Activated CD8-positive, alpha-beta memory T cell treated with anti-CD3 and anti-CD28 coated beads, Interleukin-2, amount 50 U/mL, for 48 hours (primary cell): ENCODE data around the gene GPR161.
A peak's percentile ranks its signal among the peaks of the same experiment; 100 is the strongest.

Experiments used
- DNase-seq: peaks from one replicate; pipeline ENCODE4 v3.0.0-alpha.2; 2020

Gene GPR161

DNA sequence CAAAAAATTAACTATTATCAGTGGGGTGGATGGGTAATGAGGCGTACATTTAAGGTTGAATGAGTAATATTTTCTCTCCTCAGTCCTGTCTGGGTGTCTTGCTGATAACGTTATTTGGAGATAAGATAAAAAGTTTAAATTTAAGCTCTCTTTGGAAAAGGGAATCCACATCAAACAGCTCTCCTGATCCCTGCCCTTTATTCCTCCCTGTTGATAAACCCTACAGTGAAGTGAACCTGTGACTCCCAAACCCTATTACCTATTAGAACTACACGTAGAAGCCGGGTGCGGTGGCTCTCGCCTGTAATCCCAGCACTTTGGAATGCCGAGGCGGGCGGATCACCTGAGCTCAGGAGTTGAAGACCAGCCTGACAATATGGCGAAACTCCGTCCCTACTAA is 9.9 kb upstream of the GPR161 start:
- DNase-seq = no peak

DNA sequence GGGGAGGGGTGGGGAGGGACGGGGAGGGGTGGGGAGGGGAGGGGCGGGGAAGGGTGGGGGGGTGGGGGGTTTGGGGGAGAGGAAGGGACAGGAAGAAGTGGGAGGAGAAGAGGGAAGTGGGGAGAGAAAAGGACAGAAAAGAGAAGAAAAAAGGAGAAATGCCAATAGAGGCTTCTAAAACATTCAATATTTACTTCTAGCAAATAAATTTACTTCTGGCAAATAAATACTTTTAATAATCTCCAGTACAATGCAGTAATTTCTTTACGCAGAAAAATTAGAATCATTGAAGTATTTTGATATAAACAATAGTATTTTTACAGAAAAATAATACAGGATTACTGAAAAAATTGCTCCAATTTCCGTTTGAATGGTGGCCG is 9.4 kb upstream of the GPR161 start:
- no peak for DNase-seq

DNA sequence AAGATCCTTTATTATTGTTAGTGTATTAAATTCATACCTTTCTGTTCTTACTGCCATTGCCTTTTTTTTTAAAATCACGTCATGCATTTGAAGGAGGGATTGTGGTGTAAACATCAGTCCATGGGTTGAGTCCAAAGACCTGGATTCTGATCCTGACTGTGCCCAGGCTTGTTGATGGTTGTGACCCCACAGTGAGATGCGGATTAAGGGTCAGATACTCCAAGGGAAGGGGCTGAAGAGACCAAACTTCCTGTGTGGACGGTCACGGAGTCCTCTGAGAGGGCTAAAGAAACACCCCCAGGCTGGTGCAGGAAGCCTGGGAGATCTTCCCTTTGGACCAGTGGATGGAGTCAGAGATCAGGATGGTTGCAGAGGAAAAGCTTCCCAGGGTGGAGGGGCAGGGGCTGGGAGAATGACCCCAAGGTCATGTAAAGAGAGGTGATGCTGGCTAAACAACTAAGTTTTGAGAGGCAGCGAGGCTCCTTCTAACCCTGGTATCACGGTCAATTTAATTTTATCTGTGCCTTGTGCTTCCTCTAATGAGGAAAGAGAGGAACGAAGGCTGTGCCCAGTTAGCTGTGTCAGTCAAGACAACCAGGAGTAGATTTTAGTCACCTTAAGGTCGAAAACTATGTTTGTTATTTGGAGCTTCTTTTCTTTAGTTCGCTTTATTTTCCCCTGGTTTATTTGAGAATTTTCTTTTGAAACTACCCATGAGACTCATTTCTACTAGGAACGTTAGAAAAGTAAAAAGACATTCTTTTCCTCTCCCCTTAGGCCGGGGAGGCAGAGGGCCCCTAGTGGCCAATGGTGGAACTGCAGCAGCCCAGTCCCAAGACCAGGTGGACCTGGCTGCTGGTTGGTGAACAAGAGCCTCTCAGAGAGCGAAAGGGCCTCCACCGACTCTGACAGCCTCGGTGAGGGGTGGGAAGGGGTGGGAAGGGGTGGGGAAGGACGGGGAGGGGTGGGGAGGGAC is 8.7 kb upstream of the GPR161 start:
- DNase-seq = peak; percentile 99

DNA sequence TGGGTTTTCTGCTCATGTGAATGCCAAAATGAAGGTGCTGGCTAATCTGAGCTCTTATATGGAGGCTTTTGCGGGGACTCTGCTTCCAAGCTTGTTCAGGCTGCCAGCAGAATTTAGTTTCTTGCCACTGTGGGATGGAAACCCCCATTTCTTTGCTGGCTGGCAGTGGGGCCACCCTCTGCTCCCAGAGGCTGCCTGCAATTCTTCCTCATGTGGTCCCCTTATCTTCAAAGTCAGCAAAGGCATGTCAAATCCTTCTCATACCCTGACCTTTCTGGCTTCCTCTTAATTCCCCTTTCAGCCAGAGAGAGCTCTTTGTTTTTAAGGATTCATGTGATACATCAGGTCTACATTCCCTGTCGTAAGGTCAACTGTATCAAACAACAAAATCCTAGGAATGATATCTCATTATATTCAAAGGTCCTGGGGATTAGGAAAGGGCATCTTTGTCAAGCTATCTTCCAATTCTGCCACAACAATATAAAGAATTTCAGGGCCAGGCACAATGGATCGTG is 5.2 kb upstream of the GPR161 start:
- no peak for DNase-seq

DNA sequence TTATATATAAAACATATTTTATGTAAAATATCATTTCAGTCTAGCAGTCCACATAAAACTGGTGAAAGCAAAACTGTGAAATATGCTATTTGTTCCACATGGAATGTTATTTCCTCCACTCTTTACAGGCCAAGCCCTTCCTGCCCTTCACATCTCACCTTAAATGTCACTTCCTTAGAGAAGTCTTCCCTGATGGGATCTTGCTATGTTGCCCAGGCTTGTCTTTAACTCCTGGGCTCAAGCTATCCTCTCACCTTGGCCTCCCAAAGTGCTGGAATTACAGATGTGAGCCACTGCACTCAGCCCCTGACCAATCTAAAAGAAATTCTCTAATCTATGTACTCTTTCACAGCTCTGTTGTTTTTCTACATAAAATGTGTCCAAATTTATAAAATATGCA is 2.3 kb upstream of the GPR161 start:
- no peak for DNase-seq

DNA sequence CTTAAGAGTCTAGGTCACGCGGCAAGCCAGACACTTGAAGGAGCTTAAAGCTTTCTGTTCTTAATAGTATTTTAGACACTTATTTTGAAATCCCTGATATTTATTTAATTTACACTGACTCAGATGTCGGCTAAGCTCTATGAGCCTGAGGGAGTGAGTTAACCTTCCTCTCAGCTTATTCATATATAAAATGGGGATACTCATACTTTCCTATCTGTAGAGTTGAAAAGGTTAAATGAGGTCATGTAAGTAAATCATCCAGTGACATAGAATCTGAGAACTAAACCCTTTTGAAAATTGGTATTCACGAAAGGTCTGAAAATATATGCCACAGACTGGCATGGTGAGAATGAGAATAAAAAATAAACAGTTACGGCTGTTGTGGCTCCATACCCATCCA is 1.4 kb upstream of the GPR161 start:
- no peak for DNase-seq

DNA sequence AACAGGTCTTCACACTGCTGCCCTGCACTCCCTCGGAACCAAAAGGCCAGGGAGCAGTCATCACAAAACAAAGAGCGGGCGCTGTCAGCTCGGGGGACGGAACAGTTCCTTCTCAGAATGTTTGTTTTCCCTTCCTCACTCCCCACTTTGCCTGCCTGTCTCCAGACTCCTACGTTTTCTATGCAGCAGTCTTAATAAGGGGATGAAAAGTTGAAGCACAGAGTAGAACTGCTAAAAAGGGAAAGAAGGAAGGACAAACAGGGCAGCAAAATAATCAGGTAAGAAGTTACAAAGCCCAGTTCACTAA is 738 bp upstream of the GPR161 start:
- no peak for DNase-seq

DNA sequence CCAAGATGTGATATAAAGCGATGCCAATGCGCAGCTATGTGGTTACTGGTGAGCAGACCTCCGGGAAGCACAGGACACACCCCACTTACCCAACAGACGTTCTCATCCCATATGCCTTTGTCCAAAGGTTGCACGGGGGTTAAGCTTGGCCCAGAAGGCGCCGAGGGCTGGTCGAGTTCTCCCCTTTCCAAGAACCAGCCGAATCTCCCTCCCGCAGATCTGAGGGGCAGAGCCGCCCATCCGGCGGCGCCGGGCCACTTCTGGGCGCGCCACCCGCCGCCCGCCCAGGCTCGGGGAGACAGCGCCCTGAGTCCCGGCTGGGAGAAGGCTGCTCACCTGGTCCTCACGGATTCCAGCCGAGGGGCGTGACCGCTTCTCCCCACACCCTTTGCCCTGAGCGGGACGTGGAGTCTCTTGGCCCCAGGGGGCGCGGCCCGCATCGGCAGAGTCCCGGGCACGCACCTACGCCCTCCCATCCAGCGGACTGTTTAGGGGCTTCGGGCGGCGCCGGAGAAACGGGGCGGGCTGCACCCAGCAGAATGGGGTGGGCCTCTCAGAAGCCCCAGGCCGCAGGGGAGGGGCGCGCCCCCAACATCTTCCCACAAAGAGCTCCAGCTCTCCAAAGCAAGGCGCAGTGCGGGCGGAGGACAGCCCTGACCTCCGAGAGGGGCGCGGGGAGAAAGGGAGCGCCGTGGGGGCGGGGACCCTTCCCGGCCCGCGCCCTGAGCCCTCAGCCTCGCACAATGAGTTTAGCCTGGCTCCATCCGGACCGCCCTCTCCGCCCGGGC is 615 bp downstream of the GPR161 start:
- peak; percentile 59 for DNase-seq

DNA sequence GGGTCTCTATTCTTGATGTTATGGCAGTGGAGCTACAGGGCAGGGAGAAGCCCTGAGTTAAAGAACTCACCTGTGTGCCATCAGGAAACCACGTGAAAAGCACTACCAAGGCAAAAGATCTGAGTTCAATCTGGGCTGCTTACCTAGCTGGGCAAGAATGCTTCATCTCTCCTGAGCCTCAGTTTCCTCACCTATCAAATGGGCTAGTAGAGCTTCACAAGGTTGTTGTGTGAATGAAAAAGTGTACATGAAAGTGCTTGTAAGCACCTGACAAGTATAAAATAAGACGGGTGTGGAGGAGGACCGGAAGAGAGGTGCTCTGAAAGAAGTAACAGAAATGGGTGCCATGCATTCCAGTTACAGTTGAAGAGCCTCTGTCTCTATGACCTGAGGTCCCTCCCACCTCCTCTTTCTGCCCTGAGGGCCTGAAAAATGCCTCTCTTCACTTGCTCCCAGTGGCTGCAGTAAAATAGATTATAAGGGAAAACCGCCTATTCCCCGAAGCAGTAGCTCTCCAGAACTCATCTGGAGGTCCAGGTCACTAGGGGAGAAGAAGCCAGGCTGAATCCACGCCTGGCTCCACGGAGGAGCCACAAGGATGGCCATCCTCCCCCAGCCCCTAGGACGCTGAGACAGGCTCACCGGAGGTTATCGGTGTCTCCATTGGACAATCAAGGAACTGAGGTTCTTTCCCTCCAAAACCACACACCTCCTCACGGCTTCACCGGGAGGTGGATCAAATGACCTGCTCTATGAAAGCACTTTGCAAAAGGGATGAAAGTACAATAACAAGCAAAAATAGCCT is 1.4 kb downstream of the GPR161 start:
- no peak for DNase-seq

DNA sequence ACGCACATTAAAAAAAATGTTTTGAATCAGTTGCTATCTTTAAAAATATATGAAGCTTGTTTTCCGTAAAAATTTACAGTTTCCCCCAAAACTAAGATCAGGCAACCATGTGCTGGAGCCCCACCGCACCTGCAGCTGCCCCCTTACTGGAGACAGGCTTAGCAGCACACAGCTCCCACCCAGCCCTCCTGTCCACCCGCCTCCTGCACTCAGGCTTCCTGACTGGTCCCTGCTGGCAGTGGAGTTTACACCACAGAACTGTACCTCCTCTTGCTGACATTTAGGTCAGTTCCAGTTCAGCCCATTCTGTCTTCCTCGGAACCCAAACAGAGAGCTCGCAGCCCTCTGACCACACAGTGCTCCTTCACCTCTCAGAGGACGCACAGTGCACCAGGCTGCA is 2.1 kb downstream of the GPR161 start:
- DNase-seq = no peak

DNA sequence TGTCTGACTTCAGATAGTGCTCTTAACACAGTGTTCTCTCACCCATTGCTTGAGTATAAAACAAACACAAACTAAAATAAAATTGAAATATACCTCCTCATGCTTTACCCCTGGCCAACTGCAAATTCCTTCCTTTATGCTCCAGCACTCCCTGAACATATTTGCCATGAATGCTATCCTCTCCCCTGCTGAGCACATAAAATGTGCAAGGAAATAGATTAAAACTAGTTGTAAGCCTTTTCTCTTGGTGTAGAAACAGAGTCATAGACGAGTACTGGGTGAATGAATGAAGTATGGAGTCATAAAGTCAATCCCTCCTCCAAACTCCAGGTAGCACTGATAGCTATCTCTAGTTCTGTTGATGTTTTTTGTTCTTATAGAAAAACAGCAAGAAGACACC is 2.6 kb downstream of the GPR161 start:
- DNase-seq = no peak

DNA sequence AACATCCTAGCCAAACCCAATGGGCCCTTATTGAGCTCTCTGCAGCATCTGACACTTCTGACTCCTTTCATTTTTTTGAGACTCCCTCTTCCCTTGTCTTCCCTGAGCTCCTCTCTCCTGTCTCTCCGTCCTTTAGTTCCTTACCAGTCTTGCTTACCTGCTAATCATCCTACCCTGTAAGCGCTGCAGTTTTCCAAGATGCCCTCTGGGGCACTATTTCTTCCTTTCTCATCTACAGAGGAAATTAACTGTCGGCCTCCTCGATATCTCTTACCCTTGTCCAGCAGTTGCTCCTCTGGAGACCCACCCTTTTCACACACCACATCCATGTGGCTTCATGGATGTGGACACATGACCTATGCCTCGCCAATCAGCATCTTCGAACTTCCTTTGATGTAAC is 6.8 kb downstream of the GPR161 start:
- DNase-seq = no peak

DNA sequence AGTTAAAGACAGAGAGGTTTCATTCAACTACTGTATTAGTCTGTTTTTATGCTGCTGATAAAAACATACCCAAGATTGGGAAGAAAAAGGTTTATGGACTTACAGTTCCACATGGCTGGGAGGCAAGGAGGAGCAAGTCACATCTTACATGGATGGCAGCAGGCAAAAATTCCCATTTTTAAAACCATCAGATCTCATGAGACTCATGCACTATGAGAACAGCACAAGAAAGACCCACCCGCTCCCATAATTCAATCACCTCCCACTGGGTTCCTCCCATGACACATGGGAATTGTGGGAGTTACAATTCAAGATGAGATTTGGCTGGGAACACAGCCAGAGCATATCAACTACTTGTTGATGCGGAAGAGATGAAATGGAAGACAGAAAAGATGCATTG is 9.2 kb downstream of the GPR161 start:
- DNase-seq = no peak

DNA sequence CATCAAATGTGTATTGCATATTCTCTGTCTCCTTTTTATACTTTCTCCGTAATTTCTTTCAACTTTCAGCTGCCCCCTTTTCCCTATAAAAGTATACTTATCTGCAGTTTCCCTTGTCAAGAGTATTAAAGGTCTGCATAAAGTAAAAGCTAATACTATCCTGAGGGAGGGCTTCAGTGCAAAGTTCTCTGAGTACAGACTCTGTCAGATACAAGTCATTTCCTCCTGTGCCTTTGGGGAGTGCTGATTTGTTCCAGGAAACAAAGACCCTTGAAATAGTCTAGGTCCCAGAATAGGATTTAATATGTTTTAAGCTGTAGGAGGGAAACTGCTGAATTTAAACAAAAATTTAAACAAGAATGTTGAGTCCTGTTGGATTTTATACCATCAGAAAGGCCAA is 11.7 kb downstream of the GPR161 start:
- no peak for DNase-seq

DNA sequence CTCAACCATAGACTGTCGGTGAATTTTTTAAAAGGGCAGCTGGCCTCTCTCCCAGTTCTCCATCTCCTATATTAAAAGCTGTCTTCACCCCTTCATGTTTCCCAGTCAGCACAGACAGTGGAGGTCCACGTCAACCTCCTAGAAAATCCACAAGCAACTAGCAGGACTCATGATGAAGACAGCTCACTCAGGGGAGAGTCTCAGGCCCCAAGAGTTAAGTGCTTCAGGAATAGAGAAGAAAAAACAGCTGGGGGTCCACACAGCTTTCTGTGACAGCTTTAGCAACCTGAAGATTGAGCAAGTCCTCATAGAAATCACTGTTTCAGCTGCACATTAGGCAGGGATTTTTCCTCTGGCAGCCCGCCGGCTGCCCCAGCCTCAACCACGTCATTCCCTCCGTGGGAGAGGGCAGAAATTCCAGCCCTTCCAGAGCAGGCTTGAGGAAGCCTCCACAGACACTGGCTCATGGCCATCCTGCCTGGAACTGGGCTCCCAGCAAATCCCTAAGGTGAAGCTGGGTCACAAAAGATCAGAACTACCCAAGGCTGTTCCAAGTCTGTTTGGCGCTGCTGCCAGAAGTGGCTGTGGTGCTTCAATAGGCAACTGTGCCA is 15.2 kb downstream of the GPR161 start:
- no peak for DNase-seq

DNA sequence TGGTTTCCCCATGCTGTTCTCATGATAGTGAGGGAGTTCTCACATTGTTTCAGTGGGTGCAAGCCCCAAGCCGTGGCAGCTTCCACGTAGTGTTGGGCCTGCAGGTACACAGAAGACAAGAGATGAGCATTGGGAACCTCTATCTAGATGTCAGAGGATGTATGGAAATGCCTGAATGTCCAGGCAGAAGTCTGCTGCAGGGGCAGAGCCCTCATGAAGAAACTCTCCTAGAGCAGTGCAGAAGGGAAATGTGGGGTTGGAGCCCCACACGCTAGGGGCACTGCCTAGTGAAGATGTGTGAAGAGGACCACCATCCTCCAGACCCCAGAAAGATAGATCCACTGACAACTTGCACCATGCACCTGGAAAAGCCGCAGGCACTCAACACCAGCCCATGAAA is 17.0 kb downstream of the GPR161 start:
- DNase-seq = no peak

DNA sequence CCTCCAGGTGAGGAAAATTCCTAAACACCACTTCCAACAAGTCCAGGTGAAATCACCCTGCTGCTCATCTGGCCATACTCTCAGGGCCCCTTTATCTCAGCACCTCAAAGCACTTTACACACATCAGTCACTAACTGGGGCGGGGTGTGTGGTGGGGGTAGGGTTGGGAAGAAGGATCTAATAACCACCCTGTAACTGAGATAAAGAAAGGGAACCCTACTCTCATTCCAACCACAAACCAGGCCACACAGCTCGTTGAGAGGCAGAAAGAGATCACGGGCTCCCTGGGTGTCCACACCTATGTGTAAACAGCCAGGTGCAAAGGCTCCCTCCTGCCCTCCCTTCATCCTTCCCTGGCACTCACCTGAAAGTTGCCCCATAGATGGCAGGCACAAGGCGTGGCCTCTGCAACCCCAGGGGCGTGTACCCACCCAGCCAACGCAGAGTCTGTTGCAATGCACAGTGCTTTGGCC is 20.4 kb downstream of the GPR161 start:
- DNase-seq = no peak

DNA sequence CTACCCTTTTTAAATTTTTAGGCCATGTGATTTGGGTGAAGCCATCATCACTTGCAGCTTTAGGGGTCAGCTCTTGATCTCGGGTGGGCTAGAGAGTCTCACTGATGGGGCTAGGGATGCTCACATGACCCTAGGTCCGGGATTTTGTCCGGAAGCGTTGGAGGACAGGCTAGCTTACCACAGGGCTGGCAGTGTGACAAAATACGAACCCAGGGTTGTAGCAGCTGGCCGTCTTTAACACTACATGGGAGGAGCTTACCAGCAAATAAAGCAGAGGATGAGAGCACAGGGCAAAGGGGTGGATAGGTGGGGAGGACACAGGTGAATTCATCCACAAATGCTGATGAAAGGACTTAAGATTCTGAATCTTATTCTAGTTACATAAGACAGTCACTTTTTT is 21.9 kb downstream of the GPR161 start:
- DNase-seq = no peak

DNA sequence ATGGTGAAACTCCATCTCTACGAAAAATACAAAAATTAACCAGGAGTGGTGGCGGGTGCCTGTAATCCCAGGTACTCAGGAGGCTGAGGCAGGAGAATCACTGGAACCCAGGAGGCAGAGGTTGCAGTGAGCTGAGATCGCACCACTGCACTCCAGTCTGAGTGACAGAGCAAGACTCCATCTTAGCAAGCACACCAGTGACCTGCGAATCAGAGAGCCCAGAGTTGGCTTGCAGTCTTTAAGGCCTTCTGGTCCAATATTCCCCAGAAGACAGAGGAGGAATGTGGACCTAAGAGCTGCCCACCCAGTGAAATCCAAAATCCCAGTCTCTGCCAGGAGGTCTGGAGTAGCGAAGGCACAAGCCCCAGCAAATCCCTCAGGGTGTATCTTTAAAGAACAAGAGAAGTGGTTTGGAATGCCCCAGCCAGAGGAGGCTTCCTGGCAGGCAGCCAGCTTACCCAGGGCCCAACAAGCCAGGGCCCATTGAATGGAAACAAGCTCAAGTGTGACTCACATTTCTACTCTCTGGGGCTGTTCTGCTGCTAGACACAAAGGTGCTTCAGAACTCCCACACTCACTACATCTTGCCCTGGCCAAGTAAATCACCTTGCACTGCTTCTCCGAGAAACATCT is 23.9 kb downstream of the GPR161 start:
- peak; percentile 73 for DNase-seq

DNA sequence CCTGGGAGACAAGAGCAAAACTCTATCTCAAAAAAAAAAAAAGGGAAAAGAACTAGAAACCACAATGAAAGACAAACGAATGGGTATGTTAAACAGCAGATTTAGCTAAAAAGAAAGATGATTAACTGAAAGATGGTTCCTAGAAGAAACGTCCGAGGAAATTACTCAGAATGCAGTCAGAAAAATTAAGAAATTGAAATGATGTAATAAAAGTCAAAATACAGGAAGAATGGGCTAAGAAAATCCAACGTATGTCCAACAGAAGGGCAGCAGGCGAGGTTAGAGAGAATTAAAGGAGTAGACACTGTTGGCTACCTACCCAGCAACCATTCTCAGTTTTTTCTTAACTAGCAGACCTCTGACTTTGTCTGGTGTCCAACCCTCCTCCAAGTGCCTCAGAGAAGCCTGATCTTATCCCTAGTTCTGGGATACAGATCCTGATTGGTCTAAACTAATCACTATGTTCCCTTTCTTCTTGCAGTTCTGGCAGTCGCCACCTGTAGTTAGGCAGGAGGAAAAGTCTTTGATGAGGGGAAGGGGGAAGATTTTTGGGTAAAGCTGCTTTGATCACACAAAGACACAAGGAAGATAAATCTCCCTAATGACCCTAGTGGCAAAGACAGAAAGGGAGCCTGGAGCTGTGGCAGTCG is 25.7 kb downstream of the GPR161 start:
- no peak for DNase-seq

DNA sequence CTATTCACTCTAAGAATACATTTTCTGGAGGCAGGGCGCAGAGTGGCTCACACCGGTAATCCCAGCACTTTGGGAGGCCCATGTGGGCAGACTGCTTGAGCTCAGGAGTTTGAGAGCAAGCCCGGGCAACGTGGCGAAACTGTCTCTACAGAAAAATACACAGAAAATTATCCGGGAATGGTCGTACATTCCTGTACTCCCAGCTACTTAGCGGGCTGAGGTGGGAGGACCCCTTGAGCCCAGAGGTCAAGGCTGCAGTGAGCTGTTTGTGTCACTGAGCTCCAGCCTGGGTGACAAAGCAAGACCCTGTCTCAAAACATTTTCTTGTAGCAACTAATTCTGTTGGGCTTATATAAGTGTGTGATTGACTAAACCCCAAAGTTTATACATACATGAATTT is 30.5 kb downstream of the GPR161 start:
- no peak for DNase-seq

DNA sequence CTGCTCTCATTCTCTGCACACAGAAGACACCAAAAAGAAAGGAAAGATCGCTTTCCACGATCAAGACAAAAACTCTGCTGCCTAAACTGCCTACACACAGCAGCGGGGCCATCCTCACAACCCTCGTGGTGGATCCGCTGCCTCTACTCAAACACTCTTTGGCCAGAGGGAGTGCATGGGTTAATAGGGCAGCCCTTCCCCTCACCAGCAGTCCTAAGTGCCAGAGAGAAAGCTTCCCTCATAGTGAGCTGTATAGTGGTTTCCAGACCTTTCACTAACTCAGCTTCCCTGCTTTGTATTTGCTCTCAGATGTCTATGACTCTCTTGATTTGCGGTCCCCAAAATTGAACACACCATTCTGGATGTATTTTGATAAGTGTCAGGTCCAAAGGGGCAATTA is 30.9 kb downstream of the GPR161 start:
- DNase-seq = no peak
